Upper lobe of left lung (tissue), 4 donors: ENCODE results near the gene SARDH.

ENCODE experiments used
- EP300 ChIP-seq, 4 donors: sonication (generic); formaldehyde crosslinking; IDR thresholded peaks; one replicate each; pipeline ENCODE4 v1.5.1; 2017; ENCODE audit warnings: antibody characterized with exemption in 4 of 4, control low read depth in 2 of 4
- TF ChIP-seq, protein P1 (sequence below), 6 experiments: fragments of 450-650 bp in 4 of 6; fragments of 200-600 bp in 2 of 6; sonication (generic) in 2 of 6; IDR thresholded peaks; one replicate each; pipeline ENCODE4 v1.5.1; 2016 to 2019; ENCODE audit warnings: antibody characterized with exemption in 6 of 6

DNA sequence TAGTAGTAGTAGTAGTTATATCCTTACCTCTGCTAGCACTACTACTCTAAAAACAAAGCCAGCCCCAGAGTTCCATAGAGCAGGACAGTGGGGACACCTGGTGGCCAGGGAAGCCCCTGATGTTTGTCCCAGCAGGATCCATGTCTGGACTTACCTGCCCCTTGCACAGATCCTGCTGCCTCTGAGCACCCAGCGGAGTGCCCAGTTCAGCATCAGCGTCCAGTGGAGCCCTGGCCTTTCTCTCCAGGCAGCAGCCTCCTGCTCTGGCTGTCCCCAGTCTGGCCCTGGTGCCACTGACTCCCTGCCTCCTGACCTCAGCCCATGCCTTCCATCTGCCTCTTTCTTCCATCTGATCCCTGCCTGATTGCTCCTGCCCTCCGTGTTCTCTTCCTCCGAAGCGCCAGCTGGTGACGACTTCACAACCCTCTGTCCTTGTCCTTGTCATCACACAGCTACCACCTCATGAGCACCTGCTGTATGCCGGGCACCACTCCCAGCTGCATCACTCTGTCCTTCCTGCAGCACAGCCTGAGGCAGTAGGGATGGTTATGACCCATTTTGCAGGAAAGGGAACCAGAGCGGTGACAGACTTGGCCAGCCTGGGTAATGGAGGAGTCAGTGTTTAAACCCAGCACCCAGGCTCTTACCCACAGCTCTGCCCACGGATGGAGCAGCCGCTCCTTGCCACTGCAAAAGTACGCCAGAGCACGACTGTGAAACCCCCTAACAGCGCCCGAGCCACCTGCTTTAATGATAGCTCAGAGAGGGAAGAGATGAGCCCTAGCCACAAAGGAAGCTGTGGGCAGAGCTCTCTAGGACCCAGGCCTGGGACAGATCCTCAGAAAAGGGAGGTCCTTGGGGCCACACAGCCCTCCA, 11.5 kb downstream of the SARDH start:
- no peak for TF ChIP-seq EP300 (IDR thresholded peaks at IDR 0.05)
- TF ChIP-seq, protein P1, sequence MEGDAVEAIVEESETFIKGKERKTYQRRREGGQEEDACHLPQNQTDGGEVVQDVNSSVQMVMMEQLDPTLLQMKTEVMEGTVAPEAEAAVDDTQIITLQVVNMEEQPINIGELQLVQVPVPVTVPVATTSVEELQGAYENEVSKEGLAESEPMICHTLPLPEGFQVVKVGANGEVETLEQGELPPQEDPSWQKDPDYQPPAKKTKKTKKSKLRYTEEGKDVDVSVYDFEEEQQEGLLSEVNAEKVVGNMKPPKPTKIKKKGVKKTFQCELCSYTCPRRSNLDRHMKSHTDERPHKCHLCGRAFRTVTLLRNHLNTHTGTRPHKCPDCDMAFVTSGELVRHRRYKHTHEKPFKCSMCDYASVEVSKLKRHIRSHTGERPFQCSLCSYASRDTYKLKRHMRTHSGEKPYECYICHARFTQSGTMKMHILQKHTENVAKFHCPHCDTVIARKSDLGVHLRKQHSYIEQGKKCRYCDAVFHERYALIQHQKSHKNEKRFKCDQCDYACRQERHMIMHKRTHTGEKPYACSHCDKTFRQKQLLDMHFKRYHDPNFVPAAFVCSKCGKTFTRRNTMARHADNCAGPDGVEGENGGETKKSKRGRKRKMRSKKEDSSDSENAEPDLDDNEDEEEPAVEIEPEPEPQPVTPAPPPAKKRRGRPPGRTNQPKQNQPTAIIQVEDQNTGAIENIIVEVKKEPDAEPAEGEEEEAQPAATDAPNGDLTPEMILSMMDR (IDR thresholded peaks at IDR 0.05), result peak; percentile 20 to 62 (median 44)
